Measurements from ENCODE around the gene MRPL27.

MRPL27 gene

GRCh38 chr17:50364715-50365114 is 8.3 kb downstream of the MRPL27 start:
- TF ChIP-seq CTCF (IDR thresholded peaks at IDR 0.05; ENCODE audit: insufficient read depth, low read depth, low read length, missing control alignments): no peak
- DNase-seq (ENCODE audit: low read depth): no peak
- no peak overlapping the region for H3K4me3 ChIP-seq (ENCODE audit: low read depth, low read length)

- no peak for TF ChIP-seq CTCF (IDR thresholded peaks at IDR 0.05; ENCODE audit: insufficient read depth, low read depth, low read length, missing control alignments)
- H3K4me3 ChIP-seq (ENCODE audit: low read depth, low read length): no peak overlapping the region
- no peak for DNase-seq (ENCODE audit: low read depth)
Observed at GRCh38 chr17:50364061-50364458, 8.9 kb downstream of the MRPL27 start.

GRCh38 chr17:50363217-50364060 is 9.5 kb downstream of the MRPL27 start:
- TF ChIP-seq CTCF (IDR thresholded peaks at IDR 0.05; ENCODE audit: insufficient read depth, low read depth, low read length, missing control alignments): no peak
- no peak for DNase-seq (ENCODE audit: low read depth)
- no peak overlapping the region for H3K4me3 ChIP-seq (ENCODE audit: low read depth, low read length)

GRCh38 chr17:50362661-50363060 is 10.3 kb downstream of the MRPL27 start:
- H3K4me3 ChIP-seq (ENCODE audit: low read depth, low read length): no peak overlapping the region
- no peak for TF ChIP-seq CTCF (IDR thresholded peaks at IDR 0.05; ENCODE audit: insufficient read depth, low read depth, low read length, missing control alignments)
- DNase-seq (ENCODE audit: low read depth): no peak

- peak; percentile 77 for TF ChIP-seq CTCF (IDR thresholded peaks at IDR 0.05; ENCODE audit: insufficient read depth, low read depth, low read length, missing control alignments)
- DNase-seq (ENCODE audit: low read depth): peak; percentile 82
- H3K4me3 ChIP-seq (ENCODE audit: low read depth, low read length): no peak overlapping the region
Observed at GRCh38 chr17:50361561-50362480, 11.2 kb downstream of the MRPL27 start.

GRCh38 chr17:50360486-50361115 is 12.4 kb downstream of the MRPL27 start:
- no peak for DNase-seq (ENCODE audit: low read depth)
- no peak for TF ChIP-seq CTCF (IDR thresholded peaks at IDR 0.05; ENCODE audit: insufficient read depth, low read depth, low read length, missing control alignments)
- no peak overlapping the region for H3K4me3 ChIP-seq (ENCODE audit: low read depth, low read length)
